CD4-positive, alpha-beta T cell (primary cell): ENCODE results near the gene DYNLT2B. TPM values are rescaled to one million over a fixed set of nuclear protein-coding genes. Genes with fewer than 3 reads are reported as not detected.
A peak's percentile ranks its signal among the peaks of the same experiment; 100 is the strongest.

Experiments
- ATAC-seq: fragments of 200-7000 bp; cut with Tn5 transposase; one replicate; pipeline ENCODE4 v1.10.0; 2022; ENCODE audit warnings: mild to moderate bottlenecking; ENCODE audit not compliant: poor library complexity
- CTCF ChIA-PET: fragments of 350-600 bp; sonication (Branson Sonifier 250); formaldehyde crosslinking; loops from one replicate; lab custom pipeline; 2021; ENCODE audit warnings: antibody characterized with exemption, inconsistent platforms; lab: Charles Lee
- POLR2A ChIA-PET: fragments of 350-600 bp; sonication (Branson Sonifier 250); formaldehyde crosslinking; loops from one replicate; lab custom pipeline; 2021; ENCODE audit warnings: antibody characterized with exemption, inconsistent platforms; lab: Charles Lee
- DNase-seq, 14 experiments: peaks; one replicate each; pipeline ENCODE4 v3.0.0-alpha.2; 2013 to 2020; ENCODE audit warnings: mixed read lengths in 2 of 14
- H3K27ac ChIP-seq, 2 donors: one replicate each; pipeline versions ENCODE4 v1.5.1 to v1.7.0; 2013; ENCODE audit warnings: low read length in 2 of 2, low read depth in 1 of 2, mild to moderate bottlenecking in 1 of 2
- H3K27me3 ChIP-seq, 2 experiments: 1 replicate in 1 of 2; 2 replicates in 1 of 2; pipeline versions ENCODE4 v1.6.1 to v1.7.0; 2013; ENCODE audit warnings: low read length in 2 of 2, control low read depth in 1 of 2, mild to moderate bottlenecking in 1 of 2, moderate library complexity in 1 of 2; ENCODE audit not compliant: insufficient read depth in 2 of 2, control insufficient read depth in 1 of 2
- H3K36me3 ChIP-seq: one replicate; pipeline ENCODE4 v1.6.1; 2013; ENCODE audit warnings: low read length, control low read depth; ENCODE audit not compliant: insufficient read depth
- H3K4me1 ChIP-seq: one replicate; pipeline ENCODE4 v1.6.1; 2013; ENCODE audit warnings: low read length, control low read depth; ENCODE audit not compliant: insufficient read depth
- H3K4me3 ChIP-seq: one replicate; pipeline ENCODE4 v1.5.1; 2013; ENCODE audit warnings: mild to moderate bottlenecking, low read length, moderate library complexity
- H3K9me3 ChIP-seq, 2 experiments: 1 replicate in 1 of 2; 2 replicates in 1 of 2; pipeline versions ENCODE4 v1.6.1 to v1.7.0; 2013; ENCODE audit warnings: low read length in 2 of 2, mild to moderate bottlenecking in 2 of 2, control low read depth in 1 of 2, moderate library complexity in 1 of 2; ENCODE audit not compliant: control insufficient read depth in 1 of 2, insufficient read depth in 1 of 2
- H3K27ac Mint-ChIP-seq: one replicate; pipeline ENCODE4 v1.8.0; 2020; ENCODE audit warnings: mixed read lengths
- H3K27me3 Mint-ChIP-seq: one replicate; pipeline ENCODE4 v1.8.0; 2021; ENCODE audit warnings: mixed read lengths
- H3K36me3 Mint-ChIP-seq: one replicate; pipeline ENCODE4 v1.8.0; 2021; ENCODE audit warnings: low read depth, mixed read lengths
- H3K4me1 Mint-ChIP-seq: one replicate; pipeline ENCODE4 v1.8.0; 2021; ENCODE audit warnings: low read depth, mixed read lengths
- H3K4me3 Mint-ChIP-seq: one replicate; pipeline ENCODE4 v1.8.0; 2020; ENCODE audit warnings: mild to moderate bottlenecking, mixed read lengths
- H3K9me3 Mint-ChIP-seq: one replicate; pipeline ENCODE4 v1.8.0; 2020; ENCODE audit warnings: mixed read lengths
- intact Hi-C, 2 experiments: fragments of 100-400 bp; cut with DNase I in 1 of 2; cut with micrococcal nuclease in 1 of 2; formaldehyde crosslinking; loops; one replicate each; pipeline versions ENCODE4 v1.15.1 to v1.9.0; 2023 to 2025; cut with DNase I, micrococcal nuclease
- total RNA-seq, 174 experiments: library from RNA in 2 of 174; stranded (reverse) in 2 of 174; gene quantifications; one replicate each; pipeline ENCODE4 v1.2.3 and lab custom pipeline; 2021 to 2026
- TF ChIP-seq, protein P1 (sequence below): fragments of 200-600 bp; IDR thresholded peaks from one replicate; pipeline ENCODE4 v1.8.0; 2022; ENCODE audit warnings: antibody characterized with exemption, mild to moderate bottlenecking

The DYNLT2B gene
- total RNA-seq, 2 experiments from 2014 or later = 4.5 to 4.6 TPM

DNA sequence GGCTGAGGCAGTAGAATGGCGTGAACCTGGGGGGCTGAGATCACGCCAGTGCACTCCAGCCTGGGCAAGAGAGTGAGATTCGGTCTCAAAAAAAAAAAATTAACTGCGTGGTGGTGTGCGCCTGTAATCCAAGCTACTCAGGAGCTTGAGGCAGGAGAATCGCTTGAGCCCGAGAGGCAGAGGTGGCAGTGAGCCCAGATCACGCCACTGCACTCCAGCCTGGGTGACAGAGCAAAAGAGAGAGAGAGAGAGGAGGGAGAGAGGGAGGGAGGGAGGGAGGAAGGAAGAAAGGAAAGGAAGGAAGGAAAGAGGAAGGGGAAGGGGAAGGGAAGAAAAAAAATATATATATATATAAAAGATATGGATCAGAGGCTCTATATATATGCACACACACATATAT, 14.1 kb upstream of the DYNLT2B start:
- no peak for DNase-seq
- H3K27me3 ChIP-seq = peaks cover 0 to 2% of the 10 kb centered on the region in 2 experiments
- H3K36me3 ChIP-seq = no peaks in the 10 kb centered on the region
- ATAC-seq = no peak
- no peaks in the 10 kb centered on the region for H3K9me3 Mint-ChIP-seq
- H3K36me3 Mint-ChIP-seq = no peaks in the 10 kb centered on the region
- ChIA-PET CTCF (no interaction called here), POLR2A (no interaction called here)
- H3K27me3 Mint-ChIP-seq = no peaks in the 10 kb centered on the region
- no peaks in the 10 kb centered on the region for H3K9me3 ChIP-seq
- H3K4me3 ChIP-seq = no peak overlapping the region
- H3K4me1 Mint-ChIP-seq = no peaks in the 10 kb centered on the region
- no peak overlapping the region for H3K27ac ChIP-seq
- intact Hi-C loops = no loop called here
- TF ChIP-seq, protein P1, sequence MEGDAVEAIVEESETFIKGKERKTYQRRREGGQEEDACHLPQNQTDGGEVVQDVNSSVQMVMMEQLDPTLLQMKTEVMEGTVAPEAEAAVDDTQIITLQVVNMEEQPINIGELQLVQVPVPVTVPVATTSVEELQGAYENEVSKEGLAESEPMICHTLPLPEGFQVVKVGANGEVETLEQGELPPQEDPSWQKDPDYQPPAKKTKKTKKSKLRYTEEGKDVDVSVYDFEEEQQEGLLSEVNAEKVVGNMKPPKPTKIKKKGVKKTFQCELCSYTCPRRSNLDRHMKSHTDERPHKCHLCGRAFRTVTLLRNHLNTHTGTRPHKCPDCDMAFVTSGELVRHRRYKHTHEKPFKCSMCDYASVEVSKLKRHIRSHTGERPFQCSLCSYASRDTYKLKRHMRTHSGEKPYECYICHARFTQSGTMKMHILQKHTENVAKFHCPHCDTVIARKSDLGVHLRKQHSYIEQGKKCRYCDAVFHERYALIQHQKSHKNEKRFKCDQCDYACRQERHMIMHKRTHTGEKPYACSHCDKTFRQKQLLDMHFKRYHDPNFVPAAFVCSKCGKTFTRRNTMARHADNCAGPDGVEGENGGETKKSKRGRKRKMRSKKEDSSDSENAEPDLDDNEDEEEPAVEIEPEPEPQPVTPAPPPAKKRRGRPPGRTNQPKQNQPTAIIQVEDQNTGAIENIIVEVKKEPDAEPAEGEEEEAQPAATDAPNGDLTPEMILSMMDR = no peak
- no peak overlapping the region for H3K4me3 Mint-ChIP-seq
- H3K4me1 ChIP-seq = no peaks in the 10 kb centered on the region
- no peak overlapping the region for H3K27ac Mint-ChIP-seq

DNA sequence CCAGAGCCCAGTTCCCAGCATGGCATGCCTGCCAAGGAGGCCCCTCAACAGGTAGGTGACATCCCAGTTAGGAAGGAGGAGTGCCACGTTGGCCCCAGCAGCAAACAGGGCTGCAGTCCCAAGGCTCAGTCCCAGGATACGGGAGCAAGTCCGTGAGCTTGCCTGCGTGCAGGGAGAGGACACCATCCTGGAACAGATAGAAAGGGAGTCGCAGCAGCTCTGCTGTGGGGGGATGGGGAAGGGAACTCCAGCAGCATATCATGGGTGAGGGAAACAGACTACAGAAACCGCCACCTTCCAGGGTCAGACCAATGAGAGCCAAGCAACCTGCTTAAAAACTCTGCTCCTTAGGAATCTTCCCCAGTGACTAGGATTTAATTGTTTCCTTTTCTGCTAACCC, 9.4 kb upstream of the DYNLT2B start:
- no peak overlapping the region for H3K4me3 Mint-ChIP-seq
- ChIA-PET POLR2A (no interaction called here), CTCF (no interaction called here)
- no peaks in the 10 kb centered on the region for H3K27me3 Mint-ChIP-seq
- intact Hi-C loops = no loop called here
- ATAC-seq = no peak
- Histone ChIP-seq H3K27me3 (peaks cover 0 to 2% of the 10 kb centered on the region in 2 experiments), H3K36me3 (no peaks in the 10 kb centered on the region), H3K9me3 (no peaks in the 10 kb centered on the region), H3K4me1 (no peaks in the 10 kb centered on the region), H3K4me3 (no peak overlapping the region), H3K27ac (no peak overlapping the region)
- no peaks in the 10 kb centered on the region for H3K4me1 Mint-ChIP-seq
- no peak for DNase-seq
- no peaks in the 10 kb centered on the region for H3K9me3 Mint-ChIP-seq
- H3K36me3 Mint-ChIP-seq = no peaks in the 10 kb centered on the region
- TF ChIP-seq, protein P1 = no peak
- no peak overlapping the region for H3K27ac Mint-ChIP-seq

DNA sequence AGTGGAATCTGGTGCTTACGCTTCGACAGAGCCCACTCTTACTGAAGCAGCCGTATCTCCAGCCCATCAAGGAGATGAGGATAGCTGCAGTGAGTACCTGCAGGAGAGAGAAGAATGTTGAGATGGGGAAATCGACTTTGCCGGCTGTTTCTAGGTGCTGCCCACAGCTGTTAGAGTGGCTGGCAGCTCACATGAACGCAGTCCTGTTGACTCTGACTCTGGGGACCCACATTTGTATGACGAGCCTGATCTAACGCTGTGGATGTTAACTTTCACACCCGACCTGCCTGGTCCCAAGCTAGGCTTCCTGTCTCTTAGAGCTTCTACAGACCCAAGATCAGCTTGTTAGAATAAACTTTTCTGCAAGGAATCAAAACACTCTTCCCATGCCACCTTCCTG, 8.9 kb upstream of the DYNLT2B start:
- peaks cover 0 to 2% of the 10 kb centered on the region in 2 experiments for H3K27me3 ChIP-seq
- intact Hi-C loops = no loop called here
- CTCF ChIA-PET = no interaction called here
- H3K36me3 Mint-ChIP-seq = no peaks in the 10 kb centered on the region
- no peaks in the 10 kb centered on the region for H3K9me3 Mint-ChIP-seq
- H3K27ac ChIP-seq = no peak overlapping the region
- no peak overlapping the region for H3K27ac Mint-ChIP-seq
- no peak overlapping the region for H3K4me3 ChIP-seq
- DNase-seq (peak in 1 of 14 experiments; percentile 7), ATAC-seq (no peak)
- H3K4me1 Mint-ChIP-seq = no peaks in the 10 kb centered on the region
- H3K4me3 Mint-ChIP-seq = no peak overlapping the region
- TF ChIP-seq, protein P1 = no peak
- no peaks in the 10 kb centered on the region for H3K4me1 ChIP-seq
- H3K9me3 ChIP-seq = no peaks in the 10 kb centered on the region
- H3K36me3 ChIP-seq = no peaks in the 10 kb centered on the region
- no peaks in the 10 kb centered on the region for H3K27me3 Mint-ChIP-seq
- POLR2A ChIA-PET = no interaction called here
